ENCODE data around the gene ETV2.
"Not testable (repeated sequence)": the region's sequence is repeated elsewhere in the genome, so short reads cannot be mapped to it uniquely, and the experiment has no call there.

Gene ETV2

GRCh38 chr19:35641515-35642151, at the start of gene ETV2:
Gene ETV2, plus strand, starts transcription at chr19:35641745. Its CDS starts 716 bp downstream, at chr19:35642461.
- peak; percentile 35 for DNase-seq

DNA sequence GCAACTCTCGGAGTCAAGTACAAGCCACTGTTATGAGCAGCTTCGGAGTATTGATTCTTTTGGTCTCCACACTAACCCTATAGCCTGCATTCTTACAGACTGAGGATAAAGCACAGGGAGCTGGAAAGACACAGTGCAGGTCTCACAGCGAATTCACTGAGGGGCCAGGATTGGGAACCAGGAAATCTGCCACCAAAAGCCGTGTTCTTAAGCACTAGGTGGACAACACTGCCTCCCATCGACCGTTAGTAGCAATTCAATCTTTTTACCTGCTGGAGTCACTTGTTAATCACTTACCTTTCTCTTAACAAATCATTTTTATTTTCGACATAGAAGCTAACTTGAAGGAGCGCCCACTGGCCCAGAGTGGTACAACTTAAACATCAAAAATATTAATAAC, 49.3 kb upstream of the ETV2 start:
- no peak for DNase-seq

GRCh38 chr19:35595026-35595425, 46.5 kb upstream of the ETV2 start:
- not testable (repeated sequence) for DNase-seq

DNA sequence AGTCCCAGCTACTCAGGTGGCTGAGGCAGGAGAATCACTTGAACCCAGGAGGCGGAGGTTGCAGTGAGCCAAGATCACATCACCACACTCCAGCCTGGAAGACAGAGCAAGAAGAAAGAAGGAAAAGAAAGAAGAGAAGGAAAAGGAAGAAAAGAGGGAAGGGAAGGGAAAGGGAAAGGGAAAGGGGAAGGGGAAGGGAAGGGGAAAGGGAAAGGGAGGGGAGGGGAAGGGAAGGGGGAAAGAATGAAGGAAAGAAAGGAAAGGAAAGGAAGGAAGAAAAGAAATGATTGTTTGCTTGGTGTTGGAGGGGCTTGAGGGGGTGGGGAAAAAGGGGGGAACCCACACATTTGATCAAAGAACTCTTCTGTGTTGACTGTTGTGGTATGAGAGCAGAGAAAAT, 45.6 kb upstream of the ETV2 start:
- DNase-seq: no peak

DNA sequence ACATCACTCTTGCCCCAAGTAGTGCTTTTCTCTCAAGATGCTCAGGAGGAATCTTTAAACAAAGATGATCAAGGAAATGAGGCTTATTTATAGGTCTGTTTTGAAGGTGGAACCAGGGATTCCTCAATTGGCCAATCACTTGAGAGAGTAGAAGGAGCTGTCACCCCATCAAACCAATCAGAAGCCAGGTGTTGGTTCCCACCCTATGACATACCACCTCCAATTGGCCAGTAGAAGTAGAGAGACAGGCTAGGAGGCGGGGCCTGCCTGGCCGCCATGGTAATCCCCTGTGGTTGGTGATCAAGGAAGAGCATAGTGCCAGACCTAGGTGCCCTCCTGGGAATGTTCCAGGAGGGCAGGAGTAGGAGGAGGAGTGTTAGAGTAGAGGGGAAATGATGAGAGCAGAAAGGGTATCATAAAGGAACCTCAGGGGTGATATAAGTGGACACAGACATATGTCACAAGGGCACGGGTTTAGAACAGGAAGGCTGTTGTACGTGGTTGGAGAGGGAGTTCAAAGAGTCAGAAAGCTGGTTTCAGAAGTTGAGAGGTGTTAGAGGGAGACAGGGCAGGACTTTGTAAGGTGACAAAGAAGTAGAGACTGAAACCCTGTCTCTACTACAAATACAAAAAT, 45.1 kb upstream of the ETV2 start:
- DNase-seq: no peak

- DNase-seq: no peak
Observed at GRCh38 chr19:35601971-35602370, 39.6 kb upstream of the ETV2 start.

DNA sequence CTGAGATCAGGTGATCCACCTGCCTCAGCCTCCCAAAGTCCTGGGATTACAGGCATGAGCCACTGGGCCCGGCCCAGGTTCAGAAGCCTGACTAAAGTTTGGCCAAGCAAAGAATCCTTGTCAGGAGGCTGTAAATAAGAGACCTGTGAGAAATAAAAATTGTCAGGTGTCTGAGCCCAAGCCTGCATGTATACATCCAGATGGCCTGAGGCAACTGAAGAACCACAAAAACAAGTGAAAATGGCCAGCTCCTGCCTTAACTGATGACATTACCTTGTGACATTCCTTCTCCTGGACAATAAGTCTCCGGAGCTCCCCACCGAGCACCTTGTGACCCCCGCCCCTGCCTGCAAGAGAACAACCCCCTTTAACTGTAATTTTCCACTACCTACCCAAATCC, 37.1 kb upstream of the ETV2 start:
- not testable (repeated sequence) for DNase-seq

DNA sequence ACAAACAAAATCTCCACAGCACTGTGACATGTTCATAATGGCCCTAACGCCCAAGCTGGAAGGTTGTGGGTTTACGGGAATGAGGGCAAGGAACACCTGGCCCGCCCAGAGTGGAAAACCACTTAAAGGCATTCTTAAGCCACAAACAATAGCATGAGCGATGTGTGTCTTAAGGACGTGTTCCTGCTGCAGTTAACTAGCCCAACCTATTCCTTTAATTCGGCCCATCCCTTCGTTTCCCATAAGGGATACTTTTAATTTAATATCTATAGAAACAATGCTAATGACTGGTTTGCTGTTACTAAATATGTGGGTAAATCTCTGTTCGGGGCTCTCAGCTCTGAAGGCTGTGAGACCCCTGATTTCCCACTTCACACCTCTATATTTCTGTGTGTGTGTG, 34.4 kb upstream of the ETV2 start:
- DNase-seq: not testable (repeated sequence)

DNA sequence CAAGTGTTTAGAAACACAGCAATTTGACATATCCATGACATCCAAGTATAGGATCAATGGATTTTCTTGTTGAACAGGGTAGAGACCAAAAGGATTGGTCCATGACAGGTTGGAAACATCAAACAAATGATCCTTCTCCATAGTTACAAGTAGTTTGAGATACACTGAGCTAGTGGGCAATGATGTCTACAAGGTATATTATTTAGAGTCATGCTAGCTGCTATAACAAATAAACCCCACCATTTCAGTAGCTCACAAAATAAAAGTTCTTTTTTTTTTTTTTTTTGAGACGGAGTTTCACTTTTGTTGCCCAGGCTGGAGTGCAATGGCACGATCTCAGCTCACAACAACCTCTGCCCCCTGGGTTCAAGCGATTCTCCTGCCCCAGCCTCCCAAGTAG, 33.9 kb upstream of the ETV2 start:
- no peak for DNase-seq

DNA sequence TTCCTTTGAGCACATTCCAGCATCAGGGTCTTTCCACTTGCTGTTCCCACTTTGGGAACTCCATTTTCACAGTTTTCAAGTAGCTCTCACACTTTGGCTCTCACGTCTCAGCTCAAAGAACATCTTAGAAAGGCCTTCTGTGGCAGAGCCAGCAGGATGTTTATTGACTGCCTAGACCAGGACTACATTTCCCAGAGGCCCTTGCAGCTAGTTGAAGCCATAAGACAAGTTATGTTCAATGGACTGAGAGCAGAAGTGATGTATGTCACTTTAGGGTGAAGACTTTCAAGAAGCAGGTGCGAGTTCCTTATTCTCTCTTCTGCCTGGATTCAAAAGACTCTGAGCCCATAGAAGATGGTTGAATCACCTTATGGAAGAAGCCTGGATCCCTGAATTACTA, 33.3 kb upstream of the ETV2 start:
- DNase-seq: no peak

DNA sequence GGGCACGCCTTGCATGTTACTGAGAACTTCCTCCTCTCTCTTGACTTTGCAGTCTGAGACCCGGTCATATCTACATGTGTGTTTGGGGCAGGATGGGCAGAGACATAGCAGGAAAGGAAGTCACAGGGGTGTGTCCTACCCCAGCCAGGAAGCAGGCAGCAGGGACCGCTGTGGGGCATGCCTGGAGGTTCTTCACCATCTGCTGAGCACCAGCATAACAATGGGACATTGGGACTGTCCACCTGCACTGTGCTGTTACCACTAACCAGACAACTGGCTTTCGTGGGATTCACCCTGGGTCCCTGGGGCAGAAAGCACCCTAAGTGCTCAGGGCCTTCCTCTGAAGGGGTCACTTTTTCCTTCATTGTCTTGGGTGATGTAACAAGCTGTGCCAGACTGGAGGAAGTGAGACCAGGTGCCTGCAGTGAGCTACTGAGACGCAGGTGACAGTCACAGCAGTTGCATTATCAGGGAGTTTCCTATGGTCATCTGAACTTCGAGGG, 31.6 kb upstream of the ETV2 start:
- peak; percentile 31 for DNase-seq

- DNase-seq: no peak
Observed at GRCh38 chr19:35612224-35612558, 29.4 kb upstream of the ETV2 start.

DNA sequence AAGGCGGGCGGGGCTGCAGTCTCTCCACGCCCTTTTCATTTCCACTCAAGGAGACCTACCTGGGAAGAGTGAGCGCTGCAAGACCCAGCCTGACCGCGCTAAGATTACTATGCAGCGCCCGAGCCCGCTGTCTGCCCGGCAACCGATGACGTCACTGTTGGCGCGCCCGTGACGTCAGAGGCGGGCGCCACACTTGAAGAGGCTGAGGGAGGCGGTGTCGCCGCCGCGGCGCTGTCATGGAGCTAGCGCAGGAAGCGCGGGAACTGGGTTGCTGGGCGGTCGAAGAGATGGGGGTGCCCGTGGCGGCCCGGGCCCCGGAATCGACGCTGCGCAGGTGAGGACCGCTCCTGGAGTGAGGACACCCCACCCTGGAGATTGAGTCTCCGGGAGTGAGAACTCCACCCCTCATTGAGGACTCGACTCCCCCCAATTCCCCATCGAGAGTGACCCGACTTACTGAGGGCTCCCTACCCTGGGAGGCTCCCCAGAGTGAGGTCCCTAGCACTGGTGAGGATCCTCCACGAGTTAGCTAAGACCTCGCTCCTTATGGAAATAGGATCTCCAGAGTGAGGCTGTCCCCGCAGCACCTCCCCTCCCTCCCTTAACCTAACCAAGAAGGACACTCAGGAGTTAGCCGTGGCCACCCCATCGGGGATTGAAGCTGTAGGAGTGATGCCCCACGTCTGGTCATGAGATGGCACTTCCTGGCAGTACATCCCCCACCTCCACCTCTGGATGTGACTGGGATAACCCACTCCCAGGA, 28.8 kb upstream of the ETV2 start, which contains the start of gene HAUS5:
HAUS5 (plus strand) TSS at position 177 of the 763 bp plus-strand sequence; CDS start at position 237, 60 bp downstream.
- peak; percentile 97 for DNase-seq

DNA sequence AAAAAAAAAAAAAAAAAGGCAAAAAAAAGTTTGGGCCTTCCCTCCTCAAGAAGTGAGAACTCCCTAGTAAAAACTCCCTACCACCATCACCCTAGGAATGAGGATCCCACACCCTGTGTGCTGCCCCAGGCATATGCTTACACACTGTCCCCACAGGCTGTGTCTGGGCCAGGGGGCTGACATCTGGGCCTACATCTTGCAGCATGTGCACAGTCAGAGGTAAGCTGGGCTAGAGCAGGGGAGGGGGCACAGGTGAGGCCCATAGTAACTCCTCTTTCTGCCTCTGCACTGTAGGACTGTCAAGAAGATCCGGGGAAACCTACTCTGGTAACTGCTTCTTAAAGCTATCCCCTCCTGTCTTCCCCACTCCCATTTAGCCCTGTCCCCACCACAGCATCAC, 28.0 kb upstream of the ETV2 start:
- no peak for DNase-seq

DNA sequence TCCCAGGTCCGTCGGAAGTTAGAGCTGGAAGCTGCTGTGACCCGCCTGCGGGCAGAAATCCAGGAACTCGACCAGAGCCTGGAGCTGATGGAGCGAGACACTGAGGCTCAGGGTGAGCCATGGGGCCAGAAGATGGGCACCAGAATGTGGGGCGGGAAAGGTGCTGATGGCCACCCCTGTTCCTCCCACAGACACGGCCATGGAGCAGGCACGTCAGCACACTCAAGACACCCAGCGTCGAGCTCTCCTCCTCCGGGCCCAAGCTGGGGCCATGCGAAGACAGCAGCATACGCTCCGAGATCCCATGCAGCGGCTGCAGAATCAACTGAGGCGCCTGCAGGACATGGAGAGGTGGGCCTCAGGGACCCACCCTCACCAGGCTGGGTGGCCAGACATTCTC, 26.5 kb upstream of the ETV2 start:
- DNase-seq: no peak

DNA sequence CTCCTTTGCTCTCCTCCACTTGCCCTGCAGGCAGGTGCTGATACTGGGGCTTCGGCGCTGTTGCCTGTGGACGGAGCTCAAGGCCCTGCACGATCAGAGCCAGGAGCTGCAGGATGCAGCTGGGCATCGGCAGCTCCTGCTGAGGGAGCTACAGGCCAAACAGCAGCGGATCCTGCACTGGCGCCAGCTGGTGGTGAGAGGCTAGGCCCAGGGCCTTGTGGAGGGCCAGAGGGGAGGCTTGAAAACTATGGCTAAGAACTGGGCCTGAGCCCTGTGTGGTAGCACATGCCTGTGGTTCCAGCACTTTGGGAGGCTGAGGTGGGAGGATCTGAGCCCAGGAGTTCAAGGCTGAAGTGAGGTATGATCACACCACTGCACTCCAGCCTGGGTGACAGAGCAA, 22.7 kb upstream of the ETV2 start:
- DNase-seq: no peak

DNA sequence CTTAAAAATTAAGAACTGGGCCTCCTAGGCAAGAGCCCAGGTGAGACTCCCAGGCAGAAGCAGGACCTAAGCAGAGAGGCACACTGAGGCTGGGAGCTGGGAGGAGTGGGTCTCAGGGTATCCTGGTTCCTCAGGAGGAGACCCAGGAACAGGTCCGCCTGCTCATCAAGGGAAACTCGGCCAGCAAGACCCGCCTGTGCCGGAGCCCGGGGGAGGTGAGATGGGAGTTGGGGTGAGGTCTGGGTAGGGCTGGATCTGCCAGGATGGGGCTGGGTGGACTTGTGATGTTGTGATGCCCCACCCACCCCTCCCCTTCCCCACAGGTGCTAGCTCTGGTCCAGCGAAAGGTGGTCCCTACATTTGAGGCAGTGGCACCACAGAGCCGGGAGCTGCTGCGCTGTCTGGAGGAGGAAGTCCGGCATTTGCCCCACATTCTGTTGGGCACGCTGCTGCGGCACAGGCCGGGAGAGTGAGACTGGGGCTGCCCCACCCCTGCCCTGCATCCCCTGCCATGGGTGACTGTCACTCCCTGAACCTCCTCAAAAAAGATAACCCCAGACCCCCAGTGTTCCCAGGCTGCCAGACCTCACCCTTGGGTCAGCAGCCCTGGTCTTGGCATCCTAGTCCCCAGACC, 22.1 kb upstream of the ETV2 start:
- no peak for DNase-seq

DNA sequence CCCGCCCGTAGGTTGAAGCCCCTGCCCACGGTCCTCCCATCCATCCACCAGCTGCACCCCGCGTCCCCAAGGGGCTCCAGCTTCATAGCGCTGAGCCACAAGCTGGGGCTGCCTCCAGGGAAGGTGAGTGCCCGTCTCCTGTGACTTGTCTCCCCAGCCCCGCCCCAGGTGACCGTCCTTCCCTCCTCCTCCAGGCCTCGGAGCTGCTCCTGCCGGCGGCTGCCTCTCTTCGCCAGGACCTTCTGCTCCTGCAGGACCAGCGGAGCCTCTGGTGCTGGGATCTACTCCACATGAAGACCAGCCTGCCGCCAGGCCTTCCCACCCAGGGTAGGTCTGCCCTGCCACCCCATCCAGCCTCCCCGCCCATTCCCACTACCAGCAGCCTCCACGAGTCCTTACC, 21.5 kb upstream of the ETV2 start:
- no peak for DNase-seq

DNA sequence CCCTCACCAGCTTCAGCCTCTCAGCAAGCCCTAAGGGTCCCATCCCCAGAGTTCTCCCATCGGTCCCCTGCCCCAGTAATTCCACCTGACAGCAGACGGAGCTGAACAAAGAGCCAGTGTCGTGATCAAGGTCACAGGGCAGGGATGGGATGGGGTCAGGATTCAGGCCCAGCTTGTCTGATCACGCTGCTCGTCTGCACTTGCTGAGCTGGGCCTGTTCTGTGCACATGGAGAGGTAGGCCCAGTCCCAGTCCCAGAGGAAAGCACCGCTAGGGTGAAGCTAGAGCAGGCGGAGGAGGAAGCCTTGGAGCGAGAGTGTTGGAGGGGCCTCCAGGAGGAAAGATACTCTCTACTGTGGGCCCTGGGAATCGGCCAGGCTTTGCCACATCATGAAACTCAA, 19.8 kb upstream of the ETV2 start:
- DNase-seq: no peak

DNA sequence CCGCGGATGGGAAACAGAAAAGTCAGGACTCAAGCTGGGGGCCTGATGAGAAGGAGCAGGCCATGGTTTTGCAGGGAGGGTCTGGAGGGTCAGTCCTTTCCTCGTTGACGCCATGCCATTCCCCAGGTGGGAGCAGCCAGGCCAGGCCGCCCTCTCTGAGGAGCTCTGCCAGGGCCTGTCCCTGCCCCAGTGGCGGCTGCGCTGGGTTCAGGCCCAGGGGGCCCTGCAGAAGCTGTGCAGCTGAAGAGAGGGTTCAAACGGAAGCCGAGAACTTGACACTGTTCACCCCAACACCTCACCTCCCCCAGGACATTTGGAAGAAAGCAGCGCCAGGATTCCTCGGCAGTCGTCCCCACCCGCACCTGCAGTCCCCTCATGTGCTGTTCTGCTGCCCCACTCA, 18.8 kb upstream of the ETV2 start:
- DNase-seq: no peak

GRCh38 chr19:35623327-35624010, 18.1 kb upstream of the ETV2 start:
- no peak for DNase-seq

GRCh38 chr19:35628264-35628564, 13.3 kb upstream of the ETV2 start:
- DNase-seq: no peak
